Testis (tissue), 2 donors: ENCODE data around the gene PTPN21.

ENCODE experiments used
- CTCF ChIP-seq, 3 experiments: fragments of 450-650 bp in 2 of 3; fragments of 200-600 bp in 1 of 3; sonication (generic) in 1 of 3; IDR thresholded peaks; one replicate each; pipeline ENCODE4 v1.5.1; 2016 to 2019; ENCODE audit warnings: antibody characterized with exemption in 3 of 3, mild to moderate bottlenecking in 2 of 3, moderate library complexity in 1 of 3
- POLR2A ChIP-seq: fragments of 450-650 bp; IDR thresholded peaks from one replicate; pipeline ENCODE4 v1.6.1; 2017; ENCODE audit warnings: antibody characterized with exemption, mild to moderate bottlenecking, moderate library complexity

- TF ChIP-seq CTCF (IDR thresholded peaks at IDR 0.05): peak; percentile 28 to 36 (median 34)
- TF ChIP-seq POLR2A: no peak
Observed at GRCh38 chr14:88463318-88463717, 91.5 kb downstream of the PTPN21 start.
